ENCODE measurements around the gene COBL.

Gene COBL

GRCh38 chr7:50988988-50989387, 327.6 kb downstream of the COBL start:
- Histone ChIP-seq H4K20me1 (ENCODE audit: control insufficient read depth, insufficient read depth, low read depth, low read length) (no peaks in the 10 kb centered on the region), H3F3A (ENCODE audit: control insufficient read depth, insufficient read depth) (no peaks in the 10 kb centered on the region), H3K4me2 (ENCODE audit: low read length) (no peak overlapping the region), H3K36me3 (ENCODE audit: control insufficient read depth, low read length) (no peaks in the 10 kb centered on the region), H3K4me3 (ENCODE audit: low read length) (no peak overlapping the region), H3K79me2 (ENCODE audit: control insufficient read depth, low read length) (no peaks in the 10 kb centered on the region), H3K9me2 (replicated peaks; ENCODE audit: control insufficient read depth, low read length) (no peaks in the 10 kb centered on the region), H3K4me1 (ENCODE audit: control insufficient read depth, low read length) (no peaks in the 10 kb centered on the region), H3K27me3 (ENCODE audit: control insufficient read depth, low read length) (no peaks in the 10 kb centered on the region), H3K9me3 (ENCODE audit: control insufficient read depth, insufficient read depth, low read length) (no peaks in the 10 kb centered on the region), H3K27ac (ENCODE audit: low read depth, low read length) (no peak overlapping the region)
- TF ChIP-seq CTCF (IDR thresholded peaks at IDR 0.05; ENCODE audit: low read depth, low read length, poor library complexity, severe bottlenecking) = no peak
- TF ChIP-seq EZH2phosphoT487 (IDR thresholded peaks at IDR 0.05; ENCODE audit: borderline replicate concordance, low read length) = no peak

GRCh38 chr7:50988465-50988864, 328.1 kb downstream of the COBL start:
- H4K20me1 ChIP-seq (ENCODE audit: control insufficient read depth, insufficient read depth, low read depth, low read length) = no peaks in the 10 kb centered on the region
- H3K9me3 ChIP-seq (ENCODE audit: control insufficient read depth, insufficient read depth, low read length) = no peaks in the 10 kb centered on the region
- no peaks in the 10 kb centered on the region for H3K9me2 ChIP-seq (replicated peaks; ENCODE audit: control insufficient read depth, low read length)
- H3K4me2 ChIP-seq (ENCODE audit: low read length) = no peak overlapping the region
- no peaks in the 10 kb centered on the region for H3K4me1 ChIP-seq (ENCODE audit: control insufficient read depth, low read length)
- H3K27ac ChIP-seq (ENCODE audit: low read depth, low read length) = no peak overlapping the region
- H3K79me2 ChIP-seq (ENCODE audit: control insufficient read depth, low read length) = no peaks in the 10 kb centered on the region
- H3K36me3 ChIP-seq (ENCODE audit: control insufficient read depth, low read length) = no peaks in the 10 kb centered on the region
- no peak overlapping the region for H3K4me3 ChIP-seq (ENCODE audit: low read length)
- H3K27me3 ChIP-seq (ENCODE audit: control insufficient read depth, low read length) = no peaks in the 10 kb centered on the region
- H3F3A ChIP-seq (ENCODE audit: control insufficient read depth, insufficient read depth) = no peaks in the 10 kb centered on the region
- no peak for TF ChIP-seq EZH2phosphoT487 (IDR thresholded peaks at IDR 0.05; ENCODE audit: borderline replicate concordance, low read length)
- TF ChIP-seq CTCF (IDR thresholded peaks at IDR 0.05; ENCODE audit: low read depth, low read length, poor library complexity, severe bottlenecking) = no peak

DNA sequence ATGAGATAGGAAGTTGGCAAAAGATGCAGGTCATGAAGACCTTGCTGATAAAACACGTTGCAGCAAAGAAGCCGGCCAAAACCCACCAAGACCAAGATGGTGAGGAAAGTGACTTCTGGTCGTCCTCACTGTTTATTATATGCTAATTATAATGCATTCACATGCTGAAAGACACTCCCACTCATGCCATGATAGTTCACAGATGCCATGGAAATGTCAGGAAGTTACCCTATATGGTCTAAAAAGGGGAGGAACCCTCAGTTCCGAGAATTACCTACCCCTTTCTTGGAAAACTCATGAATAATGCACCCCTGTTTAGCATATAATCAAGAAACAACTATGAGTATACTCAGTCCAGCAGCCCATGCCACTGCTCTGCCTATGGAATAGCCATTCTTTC, 331.5 kb downstream of the COBL start:
- Histone ChIP-seq H3K79me2 (ENCODE audit: control insufficient read depth, low read length) (no peaks in the 10 kb centered on the region), H3K9me3 (ENCODE audit: control insufficient read depth, insufficient read depth, low read length) (no peaks in the 10 kb centered on the region), H3F3A (ENCODE audit: control insufficient read depth, insufficient read depth) (no peaks in the 10 kb centered on the region), H3K4me1 (ENCODE audit: control insufficient read depth, low read length) (no peaks in the 10 kb centered on the region), H3K9me2 (replicated peaks; ENCODE audit: control insufficient read depth, low read length) (no peaks in the 10 kb centered on the region), H3K4me3 (ENCODE audit: low read length) (no peak overlapping the region), H3K36me3 (ENCODE audit: control insufficient read depth, low read length) (no peaks in the 10 kb centered on the region), H4K20me1 (ENCODE audit: control insufficient read depth, insufficient read depth, low read depth, low read length) (no peaks in the 10 kb centered on the region), H3K27me3 (ENCODE audit: control insufficient read depth, low read length) (no peaks in the 10 kb centered on the region), H3K4me2 (ENCODE audit: low read length) (no peak overlapping the region), H3K27ac (ENCODE audit: low read depth, low read length) (no peak overlapping the region)
- TF ChIP-seq CTCF (IDR thresholded peaks at IDR 0.05; ENCODE audit: low read depth, low read length, poor library complexity, severe bottlenecking) (no peak), EZH2phosphoT487 (IDR thresholded peaks at IDR 0.05; ENCODE audit: borderline replicate concordance, low read length) (no peak)

- TF ChIP-seq CTCF (IDR thresholded peaks at IDR 0.05; ENCODE audit: low read depth, low read length, poor library complexity, severe bottlenecking) (no peak), EZH2phosphoT487 (IDR thresholded peaks at IDR 0.05; ENCODE audit: borderline replicate concordance, low read length) (no peak)
- Histone ChIP-seq H3K27ac (ENCODE audit: low read depth, low read length) (no peak overlapping the region), H3K79me2 (ENCODE audit: control insufficient read depth, low read length) (no peaks in the 10 kb centered on the region), H3K9me3 (ENCODE audit: control insufficient read depth, insufficient read depth, low read length) (no peaks in the 10 kb centered on the region), H3F3A (ENCODE audit: control insufficient read depth, insufficient read depth) (no peaks in the 10 kb centered on the region), H3K27me3 (ENCODE audit: control insufficient read depth, low read length) (no peaks in the 10 kb centered on the region), H3K36me3 (ENCODE audit: control insufficient read depth, low read length) (no peaks in the 10 kb centered on the region), H3K4me3 (ENCODE audit: low read length) (no peak overlapping the region), H3K4me1 (ENCODE audit: control insufficient read depth, low read length) (no peaks in the 10 kb centered on the region), H3K9me2 (replicated peaks; ENCODE audit: control insufficient read depth, low read length) (no peaks in the 10 kb centered on the region), H4K20me1 (ENCODE audit: control insufficient read depth, insufficient read depth, low read depth, low read length) (no peaks in the 10 kb centered on the region), H3K4me2 (ENCODE audit: low read length) (no peak overlapping the region)
Observed at GRCh38 chr7:50983850-50984249, 332.8 kb downstream of the COBL start.
